CD4-positive, alpha-beta T cell treated with Interleukin-4 for 1 hour (primary cell): ENCODE measurements around the gene CLDN17.

Source experiments
- DNase-seq, 2 donors: peaks; one replicate each; pipeline ENCODE4 v3.0.0-alpha.2; 2020 to 2022

Gene CLDN17

GRCh38 chr21:30116479-30116878 lies 50.1 kb downstream of the CLDN17 start:
- DNase-seq, result no peak
